GM12864 (cell line): ENCODE measurements around the gene TRIO.

ENCODE experiments used
- DNase-seq: peaks from one replicate; pipeline ENCODE4 v3.0.0-alpha.2; 2011; ENCODE audit warnings: low read depth
- H3K4me3 ChIP-seq: 2 replicates; pipeline ENCODE4 v1.5.1; 2011; ENCODE audit warnings: mild to moderate bottlenecking, low read depth, low read length, control low read depth
- TF ChIP-seq, protein P1 (sequence below): IDR thresholded peaks from 2 replicates; pipeline ENCODE4 v1.5.1; 2011; ENCODE audit warnings: low read depth, mild to moderate bottlenecking, moderate library complexity, low read length, control low read depth, inconsistent platforms; ENCODE audit errors: missing control alignments

Gene TRIO

GRCh38 chr5:14270209-14270702, 127.1 kb downstream of the TRIO start:
- TF ChIP-seq, protein P1, sequence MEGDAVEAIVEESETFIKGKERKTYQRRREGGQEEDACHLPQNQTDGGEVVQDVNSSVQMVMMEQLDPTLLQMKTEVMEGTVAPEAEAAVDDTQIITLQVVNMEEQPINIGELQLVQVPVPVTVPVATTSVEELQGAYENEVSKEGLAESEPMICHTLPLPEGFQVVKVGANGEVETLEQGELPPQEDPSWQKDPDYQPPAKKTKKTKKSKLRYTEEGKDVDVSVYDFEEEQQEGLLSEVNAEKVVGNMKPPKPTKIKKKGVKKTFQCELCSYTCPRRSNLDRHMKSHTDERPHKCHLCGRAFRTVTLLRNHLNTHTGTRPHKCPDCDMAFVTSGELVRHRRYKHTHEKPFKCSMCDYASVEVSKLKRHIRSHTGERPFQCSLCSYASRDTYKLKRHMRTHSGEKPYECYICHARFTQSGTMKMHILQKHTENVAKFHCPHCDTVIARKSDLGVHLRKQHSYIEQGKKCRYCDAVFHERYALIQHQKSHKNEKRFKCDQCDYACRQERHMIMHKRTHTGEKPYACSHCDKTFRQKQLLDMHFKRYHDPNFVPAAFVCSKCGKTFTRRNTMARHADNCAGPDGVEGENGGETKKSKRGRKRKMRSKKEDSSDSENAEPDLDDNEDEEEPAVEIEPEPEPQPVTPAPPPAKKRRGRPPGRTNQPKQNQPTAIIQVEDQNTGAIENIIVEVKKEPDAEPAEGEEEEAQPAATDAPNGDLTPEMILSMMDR, result peak; percentile 70
- H3K4me3 ChIP-seq, result no peak overlapping the region
- no peak for DNase-seq

DNA sequence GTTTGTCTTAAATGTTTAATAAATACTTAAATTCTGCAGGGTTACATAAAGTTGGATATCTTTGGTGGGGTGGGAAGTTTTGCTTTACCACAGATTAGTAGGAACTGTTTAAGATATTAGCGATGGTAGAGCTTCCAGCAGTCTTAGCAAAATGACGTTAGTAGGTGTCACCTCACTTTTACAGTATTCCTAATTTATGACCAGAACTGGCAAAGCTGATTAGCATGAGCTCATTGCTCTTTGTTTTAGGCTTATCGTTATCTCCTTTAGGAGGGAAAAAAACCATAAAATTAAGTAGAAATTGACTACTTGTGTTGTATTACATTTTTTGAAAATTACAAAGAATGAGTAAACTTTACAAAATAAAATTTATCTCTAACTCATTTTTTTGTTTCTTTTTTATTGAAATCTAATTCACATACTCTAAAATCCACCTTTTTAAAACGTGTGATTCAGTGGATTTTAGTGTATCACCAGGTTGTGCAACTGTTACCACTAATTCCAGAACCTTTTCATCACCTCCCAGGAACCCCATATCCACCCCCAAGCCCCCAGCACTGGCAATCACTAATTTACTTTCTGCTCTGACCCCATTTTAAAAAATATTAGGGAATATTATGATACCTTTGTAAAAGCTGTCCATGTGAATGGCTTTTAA, 129.5 kb downstream of the TRIO start:
- TF ChIP-seq, protein P1, result no peak
- H3K4me3 ChIP-seq, result no peak overlapping the region
- DNase-seq, result no peak

DNA sequence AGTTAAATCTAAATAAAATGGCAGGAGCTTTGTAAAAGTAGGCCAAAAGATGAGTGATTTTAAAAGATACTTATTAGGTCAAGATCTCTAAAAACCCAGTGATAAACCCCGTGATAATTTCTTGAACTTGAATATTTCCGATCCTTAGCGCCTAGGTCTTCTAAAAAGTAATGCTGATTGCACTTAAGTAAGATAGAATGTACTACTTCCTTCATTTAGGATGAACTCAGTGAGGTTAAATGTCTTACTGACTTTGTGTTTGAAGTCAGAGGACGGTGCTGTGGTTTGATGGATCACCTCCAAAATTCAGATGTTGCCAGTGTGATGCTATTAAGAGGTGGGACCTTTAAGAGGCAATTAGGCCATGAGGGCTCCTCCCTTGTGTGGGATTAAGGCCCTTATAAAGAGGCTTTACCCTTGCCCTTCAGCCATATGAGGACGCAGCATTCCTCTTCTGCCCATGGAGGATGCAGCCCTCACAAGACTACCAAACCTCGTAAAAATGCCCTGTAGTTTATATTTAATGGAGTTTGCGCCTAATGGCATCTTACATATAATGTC, 130.1 kb downstream of the TRIO start:
- no peak for DNase-seq
- H3K4me3 ChIP-seq, result no peak overlapping the region
- TF ChIP-seq, protein P1, result no peak

DNA sequence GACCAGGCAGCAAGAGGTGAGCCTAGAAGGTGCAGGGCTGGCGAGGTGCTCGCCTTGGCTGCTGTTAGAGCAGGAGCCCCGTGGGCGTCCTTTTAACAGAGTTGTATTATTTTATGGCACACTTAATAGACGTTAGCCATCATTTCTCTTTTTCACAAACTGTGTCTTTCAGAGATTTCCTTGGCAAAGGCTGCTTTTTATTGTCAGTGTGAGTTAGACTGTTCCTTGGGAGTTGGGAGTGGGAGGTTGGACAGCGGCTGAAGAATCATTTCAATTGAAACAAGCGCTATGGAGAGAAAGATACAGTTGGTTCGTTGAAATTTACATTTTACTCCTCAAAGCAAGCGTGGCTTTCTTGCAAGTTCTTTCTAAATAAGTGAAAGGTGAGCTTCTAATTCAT, 133.2 kb downstream of the TRIO start:
- no peak for DNase-seq
- TF ChIP-seq, protein P1, result no peak
- H3K4me3 ChIP-seq, result no peak overlapping the region

DNA sequence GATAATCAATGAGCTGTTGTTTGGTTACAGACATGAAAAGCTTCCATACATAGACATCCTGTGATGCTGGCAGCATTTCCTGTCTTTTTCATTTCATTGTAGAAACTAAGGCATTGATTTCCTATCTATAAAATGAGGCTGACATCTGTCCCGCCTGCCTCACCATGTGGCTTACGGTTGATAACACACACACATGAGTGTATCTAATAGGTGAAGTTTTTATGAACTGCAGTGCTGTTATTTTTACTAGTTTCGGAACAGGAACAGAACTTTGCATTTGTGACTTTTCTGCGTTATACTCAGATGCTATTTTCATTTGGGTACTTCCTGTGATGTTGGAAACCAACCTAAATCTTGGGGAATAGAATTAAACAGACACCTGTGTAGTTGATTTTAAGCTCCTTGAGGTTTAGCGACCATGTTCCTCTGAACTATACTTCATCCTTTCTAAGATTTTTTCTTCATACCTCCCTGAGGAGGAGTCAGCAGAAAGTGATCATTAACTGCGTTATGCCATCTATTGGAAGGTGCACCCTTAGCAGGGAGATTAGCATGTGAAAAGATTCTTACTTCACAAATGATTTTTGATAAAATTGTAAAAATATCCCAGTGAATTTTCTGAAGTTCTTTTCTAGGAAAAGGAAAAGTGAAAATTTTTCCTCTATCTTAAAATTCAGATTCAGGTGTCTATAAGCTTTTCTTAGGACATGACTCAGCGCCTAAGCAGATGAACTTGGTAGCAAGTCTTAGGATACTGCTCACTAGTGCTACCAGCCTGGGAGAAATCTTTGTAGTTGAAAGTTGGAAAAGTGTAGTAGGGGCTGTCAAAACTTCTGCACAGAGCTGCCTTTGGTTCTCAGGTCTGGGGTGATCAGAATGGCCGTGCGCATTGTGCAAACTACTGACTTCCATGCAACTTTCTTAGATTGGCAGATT, 134.5 kb downstream of the TRIO start:
- H3K4me3 ChIP-seq, result no peak overlapping the region; the same call in 1 of the 2 replicates
- DNase-seq, result no peak
- TF ChIP-seq, protein P1, result no peak

DNA sequence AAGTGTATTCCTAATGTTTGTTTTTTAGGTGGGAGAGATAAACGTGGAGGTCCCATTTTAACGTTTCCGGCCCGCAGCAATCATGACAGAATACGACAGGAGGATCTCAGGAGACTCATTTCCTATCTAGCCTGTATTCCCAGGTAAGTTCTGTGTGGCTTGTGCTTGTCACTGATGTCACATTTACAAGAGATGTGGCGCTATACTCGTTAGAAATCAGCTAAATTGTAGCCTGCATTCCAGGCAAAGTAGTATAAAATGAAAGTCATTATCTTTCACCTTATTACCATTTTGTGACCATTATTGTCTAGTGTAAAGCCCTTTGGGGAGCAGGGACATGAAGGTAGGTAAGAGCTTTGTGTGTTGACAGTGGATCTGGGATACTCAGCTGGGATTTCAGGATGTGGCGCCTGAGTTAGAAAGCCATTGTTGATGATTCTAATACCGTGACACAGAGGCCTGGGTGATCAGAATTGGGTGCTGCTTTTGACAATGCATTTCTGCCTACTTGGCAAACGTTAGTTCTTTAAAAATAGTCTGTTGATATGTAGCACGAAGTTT, 137.2 kb downstream of the TRIO start:
- H3K4me3 ChIP-seq, result no peak overlapping the region
- DNase-seq, result no peak
- TF ChIP-seq, protein P1, result no peak
